ENCODE measurements around the gene GOLGA2.
A peak's percentile ranks its signal among the peaks of the same experiment; 100 is the strongest.

Gene GOLGA2, protein sequence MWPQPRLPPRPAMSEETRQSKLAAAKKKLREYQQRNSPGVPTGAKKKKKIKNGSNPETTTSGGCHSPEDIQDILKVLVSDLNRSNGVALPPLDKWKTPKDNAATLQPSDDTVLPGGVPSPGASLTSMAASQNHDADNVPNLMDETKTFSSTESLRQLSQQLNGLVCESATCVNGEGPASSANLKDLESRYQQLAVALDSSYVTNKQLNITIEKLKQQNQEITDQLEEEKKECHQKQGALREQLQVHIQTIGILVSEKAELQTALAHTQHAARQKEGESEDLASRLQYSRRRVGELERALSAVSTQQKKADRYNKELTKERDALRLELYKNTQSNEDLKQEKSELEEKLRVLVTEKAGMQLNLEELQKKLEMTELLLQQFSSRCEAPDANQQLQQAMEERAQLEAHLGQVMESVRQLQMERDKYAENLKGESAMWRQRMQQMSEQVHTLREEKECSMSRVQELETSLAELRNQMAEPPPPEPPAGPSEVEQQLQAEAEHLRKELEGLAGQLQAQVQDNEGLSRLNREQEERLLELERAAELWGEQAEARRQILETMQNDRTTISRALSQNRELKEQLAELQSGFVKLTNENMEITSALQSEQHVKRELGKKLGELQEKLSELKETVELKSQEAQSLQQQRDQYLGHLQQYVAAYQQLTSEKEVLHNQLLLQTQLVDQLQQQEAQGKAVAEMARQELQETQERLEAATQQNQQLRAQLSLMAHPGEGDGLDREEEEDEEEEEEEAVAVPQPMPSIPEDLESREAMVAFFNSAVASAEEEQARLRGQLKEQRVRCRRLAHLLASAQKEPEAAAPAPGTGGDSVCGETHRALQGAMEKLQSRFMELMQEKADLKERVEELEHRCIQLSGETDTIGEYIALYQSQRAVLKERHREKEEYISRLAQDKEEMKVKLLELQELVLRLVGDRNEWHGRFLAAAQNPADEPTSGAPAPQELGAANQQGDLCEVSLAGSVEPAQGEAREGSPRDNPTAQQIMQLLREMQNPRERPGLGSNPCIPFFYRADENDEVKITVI

DNA sequence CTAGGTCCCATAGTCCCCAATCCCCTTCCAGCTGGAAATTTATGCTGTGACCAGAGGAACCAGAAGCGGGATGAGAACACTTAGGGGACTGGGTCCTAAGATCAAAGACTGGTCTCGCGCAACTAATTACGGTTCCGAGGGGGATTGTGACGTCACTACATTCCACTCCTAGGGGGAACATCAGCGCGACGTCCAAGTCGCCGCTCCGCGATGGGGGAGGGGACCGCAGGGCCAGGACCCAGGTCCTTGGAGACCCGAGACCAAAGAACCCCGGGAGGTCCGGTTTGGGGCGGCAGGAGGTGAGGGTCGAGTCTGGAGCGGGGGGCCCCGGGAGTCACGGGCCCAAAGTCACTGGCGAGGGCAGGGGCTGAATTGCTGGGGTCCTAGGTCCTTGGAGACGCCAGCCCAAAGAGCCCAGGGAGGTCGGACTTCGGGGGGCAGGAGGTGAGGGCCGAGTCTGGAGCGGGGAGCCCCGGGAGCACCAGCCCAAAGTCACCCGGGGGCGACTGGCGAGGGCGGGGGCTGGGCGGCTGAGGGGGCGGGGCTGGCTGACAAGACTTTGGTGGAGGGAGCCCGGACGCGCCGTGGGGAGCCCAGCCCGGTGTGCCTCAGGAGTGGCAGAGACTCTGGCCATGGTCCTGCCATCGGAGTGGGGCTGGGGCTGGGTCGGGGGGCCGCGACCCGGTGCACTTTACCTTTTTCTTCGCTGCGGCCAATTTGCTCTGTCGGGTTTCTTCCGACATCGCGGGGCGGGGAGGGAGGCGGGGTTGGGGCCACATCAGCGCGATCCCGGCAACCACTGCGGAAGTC, at the start of gene GOLGA2:
Gene GOLGA2 (minus strand): TSS at position 810 of the 810 bp plus-strand sequence. CDS start 31 bp downstream, at position 779.
- DNase-seq: peak in 1 of 10 donors; percentile 68
- intact Hi-C loops (cut with DNase I): no loop called here

DNA sequence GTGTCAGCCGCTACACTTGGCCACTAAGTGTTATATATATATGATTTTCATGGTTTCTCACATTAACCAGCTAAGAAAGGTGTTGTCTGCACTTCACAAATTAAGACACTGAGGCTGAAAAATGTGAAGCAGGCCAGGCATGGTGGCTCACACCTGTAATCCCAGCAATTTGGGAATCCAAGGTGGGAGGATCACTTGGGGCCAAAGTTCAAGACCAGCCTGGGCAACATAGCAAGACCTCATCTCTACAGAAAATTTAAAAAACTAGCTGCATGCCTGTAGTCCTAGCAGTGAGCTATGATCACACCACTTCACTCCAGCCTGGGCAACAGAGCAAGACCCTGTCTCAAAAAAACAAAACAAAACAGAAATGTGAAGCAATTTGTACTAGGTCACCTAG, 48.6 kb upstream of the GOLGA2 start:
- intact Hi-C loops (cut with DNase I): no loop called here
- no peak for DNase-seq

DNA sequence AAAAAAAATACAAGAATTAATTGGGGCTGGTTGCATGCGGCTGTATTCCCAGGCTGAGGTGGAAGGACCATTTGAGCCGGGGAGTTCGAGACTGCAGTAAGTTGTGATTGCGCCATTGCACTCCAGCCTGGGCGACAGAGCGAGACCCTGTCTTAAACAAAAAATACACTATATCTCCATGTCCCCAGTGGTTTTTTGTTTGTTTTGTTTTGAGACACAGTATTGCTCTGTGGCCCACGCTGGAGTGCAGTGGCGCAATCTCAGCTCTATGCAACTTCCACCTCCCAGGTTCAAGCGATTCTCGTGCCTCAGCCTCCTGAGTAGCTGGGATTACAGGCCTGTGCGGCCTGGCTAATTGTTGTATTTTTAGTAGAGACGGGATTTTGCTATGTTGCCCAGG, 48.0 kb upstream of the GOLGA2 start:
- intact Hi-C loops (cut with DNase I): no loop called here
- no peak for DNase-seq

DNA sequence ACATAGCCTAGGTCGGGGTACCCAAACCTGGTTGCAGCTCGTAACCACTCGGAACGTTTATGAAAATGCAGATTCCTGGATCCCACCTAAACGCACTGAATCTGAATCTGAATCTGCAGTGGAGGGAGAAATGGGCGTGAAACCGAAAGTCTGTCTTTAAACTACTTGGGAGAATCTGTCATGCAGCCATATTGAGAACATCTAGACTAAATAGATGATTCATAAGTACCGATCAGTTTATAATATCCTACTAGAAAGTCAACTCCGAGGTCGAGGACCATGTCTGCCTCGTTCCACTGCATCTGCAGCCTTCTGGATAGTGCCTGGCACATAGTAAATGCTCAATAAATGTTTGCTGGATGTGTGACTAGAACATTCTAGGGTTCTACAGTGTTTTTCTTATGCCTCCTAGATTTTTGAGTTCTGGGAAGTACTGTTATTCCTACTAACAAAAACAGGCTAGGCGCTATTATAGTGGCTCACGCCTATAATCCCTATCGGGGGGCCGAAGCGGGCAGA, 47.5 kb upstream of the GOLGA2 start:
- intact Hi-C loops (cut with DNase I): no loop called here
- no peak for DNase-seq

DNA sequence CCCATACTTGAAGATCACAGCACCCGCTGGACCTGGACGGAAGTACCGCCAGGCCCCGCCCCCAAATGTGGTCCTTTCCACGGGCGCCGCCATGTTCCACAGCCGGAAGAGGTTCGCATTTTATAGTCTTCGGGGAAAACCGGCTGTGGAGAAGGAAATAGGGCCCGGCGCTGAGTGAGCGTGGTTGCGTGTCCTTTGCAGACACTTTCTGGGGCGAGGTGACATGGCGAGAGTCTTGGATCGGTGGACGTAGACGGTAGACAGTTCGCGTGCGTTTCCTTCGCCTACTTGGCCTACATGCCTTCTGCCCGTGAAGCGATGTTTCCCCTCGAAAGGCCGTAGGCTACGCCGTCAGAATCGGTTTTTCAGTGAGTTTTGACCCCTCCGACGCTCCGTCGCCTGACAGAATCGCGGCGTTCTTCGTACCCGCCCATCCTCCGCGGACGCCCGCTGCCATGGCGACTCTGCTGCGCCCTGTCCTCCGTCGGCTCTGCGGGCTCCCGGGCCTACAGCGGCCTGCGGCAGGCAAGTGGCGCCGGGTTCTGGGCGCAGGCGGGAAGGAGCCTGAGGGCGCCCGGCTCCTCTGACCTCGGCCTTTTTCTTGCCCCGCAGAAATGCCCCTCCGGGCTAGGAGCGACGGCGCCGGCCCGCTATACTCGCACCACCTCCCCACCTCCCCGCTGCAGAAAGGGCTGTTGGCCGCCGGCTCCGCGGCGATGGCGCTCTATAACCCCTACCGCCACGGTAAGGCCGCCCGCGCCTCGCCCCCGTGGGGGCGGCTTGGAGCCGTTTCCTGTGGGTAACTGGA, 46.8 kb upstream of the GOLGA2 start, which contains the start of the genes COQ4 and TRUB2:
Gene COQ4 (plus strand): TSS at position 436 of the 808 bp plus-strand sequence. CDS start 20 bp downstream, at position 456.
Gene TRUB2 (minus strand): TSS at position 44 of the 808 bp plus-strand sequence. CDS start 39 bp downstream, at position 5.
- intact Hi-C loops (cut with DNase I): no loop called here
- peak; percentile 90 to 99 (median 93) for DNase-seq

DNA sequence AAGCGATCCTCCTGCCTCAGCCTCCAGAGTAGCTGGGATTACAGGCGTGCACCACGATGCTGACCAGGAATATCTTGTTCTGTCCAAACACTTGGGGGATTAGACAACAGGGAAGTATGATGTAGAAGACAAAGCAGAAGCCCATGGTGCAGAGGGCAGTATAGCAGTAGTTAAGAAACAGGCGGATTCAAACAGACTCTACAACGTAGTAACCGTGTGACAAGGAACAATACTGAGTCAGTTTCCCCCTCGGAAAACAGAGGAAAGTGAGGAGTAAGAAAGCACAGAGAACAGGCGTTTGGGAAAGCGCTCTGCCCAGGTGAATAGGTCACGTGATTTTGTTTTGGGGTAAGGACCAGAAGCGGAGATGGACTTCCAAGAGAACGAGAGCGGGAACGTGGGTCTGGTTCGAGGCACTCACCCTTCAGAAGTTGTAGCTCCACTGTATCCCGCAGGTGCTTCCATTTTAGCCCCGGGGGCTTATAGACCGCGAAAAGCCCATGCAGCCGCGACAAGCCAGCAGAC, 46.1 kb upstream of the GOLGA2 start:
- intact Hi-C loops (cut with DNase I): no loop called here
- no peak for DNase-seq

DNA sequence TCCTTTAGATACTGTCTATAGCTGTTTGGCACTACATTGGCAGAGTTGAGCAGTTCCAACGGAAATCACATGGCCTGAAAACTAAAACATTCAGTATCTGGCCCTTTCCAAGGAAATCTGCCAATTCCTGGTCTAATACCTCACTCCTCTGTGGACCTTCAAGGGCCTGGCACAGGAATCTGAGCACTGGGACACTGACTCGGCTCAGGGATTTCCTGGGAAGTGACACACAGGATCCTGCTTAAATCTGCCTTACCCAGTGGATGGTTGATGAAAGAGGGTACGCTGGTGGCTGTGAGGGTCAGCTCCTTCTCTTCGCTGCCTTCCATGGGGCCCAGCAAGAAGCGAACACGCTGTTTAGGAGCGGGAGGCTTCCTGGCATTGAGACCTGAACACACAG, 45.5 kb upstream of the GOLGA2 start:
- no peak for DNase-seq
- intact Hi-C loops (cut with DNase I): no loop called here

DNA sequence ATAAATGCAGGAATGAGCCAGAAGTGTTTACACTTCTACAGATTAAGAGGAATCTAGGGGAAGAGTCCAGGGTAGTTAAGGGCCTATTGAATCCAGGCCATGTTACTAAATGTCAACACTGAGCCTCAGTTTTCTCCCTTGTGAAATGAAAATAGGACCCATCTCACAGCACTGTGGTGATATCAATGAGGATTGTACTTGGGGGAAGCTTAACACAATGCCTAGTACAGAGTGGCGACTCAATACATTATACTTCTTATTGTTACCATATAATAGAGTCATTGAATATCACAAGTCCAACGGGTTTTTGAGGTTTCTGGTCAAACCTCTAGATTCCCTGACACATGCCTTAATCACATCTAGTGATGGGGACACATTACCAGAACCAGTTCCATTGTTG, 41.8 kb upstream of the GOLGA2 start:
- DNase-seq: no peak
- intact Hi-C loops (cut with DNase I): no loop called here

DNA sequence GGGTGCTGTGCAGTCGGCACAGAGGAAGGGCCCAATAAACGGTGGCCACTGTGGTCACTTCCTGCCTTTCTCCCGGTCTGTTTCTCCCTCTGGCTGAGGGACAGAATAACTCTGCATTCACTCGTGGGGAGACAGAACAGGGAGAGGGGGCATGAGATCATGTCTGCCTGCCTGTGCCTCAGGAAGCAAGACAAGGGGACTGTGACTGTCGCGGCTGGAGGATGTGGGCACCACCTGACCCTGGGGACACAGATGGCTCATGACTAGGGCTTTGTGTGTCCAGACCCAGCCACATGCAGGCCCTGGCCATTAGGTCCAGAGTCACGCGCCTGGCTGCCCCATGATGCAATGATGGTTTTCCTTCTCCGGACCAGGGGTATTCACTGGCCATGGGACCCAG, 40.6 kb upstream of the GOLGA2 start:
- intact Hi-C loops (cut with DNase I): no loop called here
- peak; percentile 74 to 99 (median 89) for DNase-seq

DNA sequence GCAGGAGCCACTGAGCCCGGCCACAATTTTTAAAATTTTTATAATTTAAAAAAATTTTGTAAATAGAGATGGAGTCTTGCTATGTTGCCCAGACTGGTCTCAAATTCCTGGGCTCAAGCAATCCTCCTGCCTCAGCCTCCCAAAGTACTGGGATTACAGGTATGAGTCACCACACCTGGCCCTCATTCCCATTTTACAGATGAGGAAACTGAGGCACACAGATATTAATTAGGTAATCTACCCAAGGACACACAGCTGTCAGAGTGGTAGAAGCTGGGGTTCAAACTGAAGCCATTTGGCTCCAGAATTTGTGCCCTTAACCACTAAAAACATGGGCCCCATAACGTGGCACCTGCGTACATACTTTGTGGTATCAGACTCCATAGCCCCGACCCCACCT, 38.9 kb upstream of the GOLGA2 start:
- intact Hi-C loops (cut with DNase I): no loop called here

DNA sequence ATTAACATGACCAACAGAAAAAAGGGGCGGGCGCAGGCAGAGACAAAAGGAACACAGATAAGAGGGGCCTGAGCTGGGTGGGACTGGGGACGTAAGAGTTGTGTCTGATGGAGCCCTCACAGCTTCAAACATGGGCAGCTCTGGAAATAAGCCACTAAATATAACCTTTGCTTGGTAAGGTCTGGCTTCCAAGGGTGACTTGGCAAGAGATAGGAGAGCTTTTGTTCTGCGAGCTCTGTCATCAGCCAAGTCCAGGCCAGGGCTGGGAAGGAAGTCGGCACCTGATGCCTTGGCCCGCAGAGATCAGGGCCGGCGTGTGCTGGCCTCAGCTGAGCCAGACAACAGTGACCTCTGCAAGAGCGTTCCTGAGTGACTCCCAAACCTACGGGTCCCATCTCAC, 34.7 kb upstream of the GOLGA2 start:
- intact Hi-C loops (cut with DNase I): no loop called here
- DNase-seq: no peak

More for the DNA sequence above, 38.9 kb upstream of the GOLGA2 start:
- no peak for DNase-seq

DNA sequence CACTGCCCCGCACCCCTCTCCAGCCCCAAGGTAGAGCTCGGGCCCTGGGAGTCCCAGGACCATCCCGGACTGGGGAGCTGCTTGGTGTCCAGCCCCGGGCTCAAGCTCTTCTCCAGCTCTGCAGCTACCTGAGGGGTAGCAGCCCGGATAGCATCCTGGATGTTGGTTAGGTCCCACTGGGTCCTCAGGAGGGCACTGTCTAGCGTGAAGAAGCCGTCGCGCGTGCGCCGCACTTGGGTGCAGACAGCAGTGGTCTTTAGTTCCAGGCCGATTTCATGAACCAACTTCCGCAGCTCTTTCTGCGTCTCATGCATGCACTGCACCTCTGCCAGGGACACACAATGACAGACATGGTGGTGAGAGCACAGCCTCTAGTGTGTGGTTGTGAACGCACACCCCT, 33.7 kb upstream of the GOLGA2 start:
- intact Hi-C loops (cut with DNase I): no loop called here
- DNase-seq: no peak

DNA sequence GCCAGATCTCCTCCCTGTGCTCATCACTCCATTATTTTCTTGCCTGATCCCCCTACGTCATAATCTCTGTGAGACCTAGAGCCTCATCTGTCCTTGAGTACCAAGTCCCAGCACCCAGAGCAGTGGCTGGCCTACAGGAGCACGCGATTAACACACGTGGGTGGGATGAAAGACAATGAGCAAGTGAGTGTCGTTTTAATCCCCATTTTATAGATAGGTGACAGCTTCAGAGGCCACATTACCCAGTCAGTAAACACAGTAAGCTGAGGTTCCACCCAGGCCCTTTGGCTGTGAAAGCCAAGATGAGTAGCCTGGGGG, 29.1 kb upstream of the GOLGA2 start:
- intact Hi-C loops (cut with DNase I): no loop called here
- no peak for DNase-seq

DNA sequence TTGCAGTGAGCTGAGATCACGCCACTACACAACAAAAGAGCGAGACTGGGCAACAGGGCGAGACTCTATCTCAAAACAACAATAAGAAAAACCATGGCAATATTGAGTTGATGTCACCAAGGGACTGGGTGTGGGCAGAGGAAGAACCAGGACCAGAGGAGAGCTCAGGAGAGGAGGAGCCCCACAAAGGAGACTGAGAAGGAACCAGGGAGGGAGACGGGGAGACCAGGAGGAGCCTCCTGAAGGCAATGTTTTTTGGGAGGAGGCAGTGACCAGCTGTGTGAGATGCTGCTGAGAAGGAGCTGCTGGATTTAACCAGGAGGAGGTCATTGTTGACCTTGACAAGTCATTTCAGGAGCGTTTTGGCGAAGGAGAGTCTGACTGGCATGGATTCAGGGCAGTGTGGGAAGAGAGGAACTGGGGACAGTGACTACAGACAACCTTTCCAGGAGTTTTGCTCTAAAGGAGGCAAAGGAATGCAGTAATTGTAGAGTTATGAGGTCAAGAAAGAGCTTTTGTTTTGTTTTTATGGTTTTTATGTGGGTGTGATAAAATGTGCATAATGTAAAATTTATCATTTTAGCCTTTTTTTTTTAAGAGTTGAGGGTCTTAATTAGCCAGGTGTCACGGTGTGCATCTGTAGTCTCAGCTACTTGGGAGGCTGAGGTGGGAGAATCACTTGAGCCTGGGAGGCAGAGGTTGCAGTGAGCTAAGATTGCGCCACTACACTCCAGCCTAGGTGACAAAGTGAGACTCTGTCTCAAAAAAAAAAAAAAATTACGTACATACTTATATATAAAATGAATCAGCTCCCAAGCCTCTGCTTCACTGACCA, 28.5 kb upstream of the GOLGA2 start:
- intact Hi-C loops (cut with DNase I): no loop called here
- no peak for DNase-seq

DNA sequence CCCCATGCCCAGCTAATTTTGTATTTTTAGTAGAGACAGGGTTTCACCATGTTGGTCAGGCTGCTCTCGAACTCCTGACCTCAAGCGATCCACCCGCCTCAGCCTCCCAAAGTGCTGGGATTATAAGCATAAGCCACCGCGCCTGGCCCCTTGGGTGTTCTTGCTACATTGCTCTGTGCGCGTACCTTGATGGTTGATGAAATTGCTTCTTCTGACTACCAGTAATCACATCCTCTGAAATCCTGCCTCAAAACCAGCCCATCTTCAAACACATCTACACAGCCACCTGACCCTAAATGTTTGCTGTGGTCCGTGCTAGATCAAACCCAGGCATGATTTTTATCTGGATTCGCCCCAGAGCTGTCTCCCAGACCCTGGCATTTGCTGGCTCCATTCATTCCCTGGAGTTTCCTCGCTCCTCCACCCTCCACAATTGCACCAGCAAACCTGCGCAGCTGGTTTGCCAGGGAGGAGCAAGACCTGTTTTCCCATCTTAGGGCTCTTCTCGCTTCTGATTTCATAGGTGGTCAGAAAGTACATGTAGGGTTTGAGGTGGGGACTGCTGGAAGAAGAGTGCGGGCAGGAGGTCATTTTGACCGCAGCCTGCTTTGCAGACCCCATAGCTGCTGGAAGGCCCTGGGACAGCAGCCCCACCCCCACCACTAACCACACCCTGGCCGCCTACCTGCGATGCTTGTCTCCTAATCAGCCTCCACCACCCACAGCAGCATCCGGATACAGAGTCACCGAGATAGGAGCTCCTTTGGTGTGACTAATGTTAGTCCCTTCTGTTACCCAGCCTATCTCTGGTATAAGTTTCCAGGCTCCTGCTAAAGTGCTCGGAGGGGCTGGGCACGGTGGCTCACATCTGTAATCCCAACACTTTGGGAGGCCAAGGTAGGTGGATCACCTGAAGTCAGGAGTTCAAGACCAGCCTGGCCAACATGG, 23.0 kb upstream of the GOLGA2 start:
- intact Hi-C loops (cut with DNase I): loop anchor here (5.0 kb wide), 1 partner anchor 113 kb away; no protein-coding TSS in a partner anchor
- no peak for DNase-seq

DNA sequence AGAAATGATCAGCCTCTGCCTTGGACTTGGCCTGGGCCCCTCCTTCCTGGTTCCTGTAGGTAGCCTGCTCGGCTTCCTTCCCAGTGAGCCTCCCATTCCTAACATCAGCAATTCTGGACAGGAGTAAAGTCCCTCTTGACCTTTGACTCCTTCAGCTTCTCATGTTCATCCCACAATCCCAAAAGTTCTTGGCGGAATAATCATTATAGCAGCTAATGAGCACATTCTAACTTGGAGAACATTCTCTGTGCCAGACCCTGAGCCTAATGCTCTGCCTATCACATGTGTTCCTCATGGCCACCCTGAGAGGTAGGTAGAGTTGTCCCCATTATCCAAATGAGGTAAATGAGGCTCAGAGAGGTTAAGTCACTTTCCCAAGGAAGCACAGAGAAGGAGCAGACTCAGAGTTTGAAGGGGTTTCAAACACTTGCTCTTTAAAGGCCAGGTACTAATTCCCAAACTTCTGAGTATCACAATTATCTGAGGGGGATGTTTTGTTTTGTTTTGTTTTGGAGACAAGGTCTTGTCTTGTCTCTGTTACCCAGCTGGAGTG, 21.5 kb upstream of the GOLGA2 start:
- DNase-seq: no peak
- intact Hi-C loops (cut with DNase I): loop anchor here (5.0 kb wide), 1 partner anchor 115 kb away; no protein-coding TSS in a partner anchor
